Activated gamma-delta T cell (primary cell): ENCODE results near the gene SMPX.

Experiments used
- DNase-seq: peaks from one replicate; lab custom pipeline; 2025; lab: John Stamatoyannopoulos, UW

The SMPX gene

GRCh38 chrX:21744060-21744459, 13.9 kb downstream of the SMPX start:
- DNase-seq = no peak

GRCh38 chrX:21741869-21742701, 15.8 kb downstream of the SMPX start:
- no peak for DNase-seq

- DNase-seq = no peak
Measured at GRCh38 chrX:21741364-21741763, 16.6 kb downstream of the SMPX start.

- DNase-seq = no peak
Measured at GRCh38 chrX:21740329-21741274, 17.3 kb downstream of the SMPX start.

- DNase-seq = no peak
Measured at GRCh38 chrX:21738950-21739287, 19.0 kb downstream of the SMPX start.

GRCh38 chrX:21738210-21738949, 19.5 kb downstream of the SMPX start:
- no peak for DNase-seq

- DNase-seq = no peak
Measured at GRCh38 chrX:21735768-21736127, 22.2 kb downstream of the SMPX start.

- DNase-seq = no peak
Measured at GRCh38 chrX:21735038-21735767, 22.7 kb downstream of the SMPX start.

- DNase-seq = no peak
Measured at GRCh38 chrX:21734175-21734574, 23.7 kb downstream of the SMPX start.

GRCh38 chrX:21733705-21734104, 24.2 kb downstream of the SMPX start:
- no peak for DNase-seq

GRCh38 chrX:21730026-21730425, 27.9 kb downstream of the SMPX start:
- DNase-seq = no peak

GRCh38 chrX:21728276-21728968, 29.5 kb downstream of the SMPX start:
- DNase-seq = no peak

- no peak for DNase-seq
Measured at GRCh38 chrX:21725916-21726315, 32.0 kb downstream of the SMPX start.

- no peak for DNase-seq
Measured at GRCh38 chrX:21725496-21725895, 32.4 kb downstream of the SMPX start.

GRCh38 chrX:21723814-21724213, 34.1 kb downstream of the SMPX start:
- no peak for DNase-seq

- DNase-seq = no peak
Measured at GRCh38 chrX:21723084-21723483, 34.8 kb downstream of the SMPX start.

GRCh38 chrX:21721195-21721594, 36.7 kb downstream of the SMPX start:
- DNase-seq = no peak

- DNase-seq = no peak
Measured at GRCh38 chrX:21718575-21718974, 39.3 kb downstream of the SMPX start.

GRCh38 chrX:21717802-21718201, 40.1 kb downstream of the SMPX start:
- DNase-seq = no peak

- DNase-seq = no peak
Measured at GRCh38 chrX:21715825-21716224, 42.1 kb downstream of the SMPX start.

GRCh38 chrX:21715337-21715736, 42.6 kb downstream of the SMPX start:
- no peak for DNase-seq
